Measurements from ENCODE around the gene CELA3A. TPM values are rescaled to one million over a fixed set of nuclear protein-coding genes. Genes with fewer than 3 reads are reported as not detected.

The CELA3A gene
- polyA plus RNA-seq, 2 of the 4 experiments (the other 2 are of a cell fraction), result not detected

GRCh38 chr1:22039594-22040285, 38.3 kb downstream of the CELA3A start:
- Histone ChIP-seq H3K4me3 (no peak overlapping the region), H3K27ac (no peak overlapping the region), H3K4me1 (peaks cover 6% of the 10 kb centered on the region; the same call in 2 of the 3 replicates), H3K4me2 (no peak overlapping the region), H3K9me3 (no peaks in the 10 kb centered on the region)
- ChIA-PET CTCF (interaction anchor here (0.7 to 0.9 kb wide), 2 partner anchors 108 to 584 kb away, joined by 3 read pairs; no protein-coding TSS in a partner anchor), POLR2A (no interaction called here)
- DNase-seq (ENCODE audit: low read depth in 1 of 2, low spot score in 1 of 2), result peak in 1 of 2 experiments; percentile 26
- ATAC-seq, result peak in 1 of 2 experiments; percentile 74; a peak in 3 of 6 replicates
- FAIRE-seq, result no peak
- no peak for TF ChIP-seq JUNB (IDR thresholded peaks at IDR 0.05)
- no peak for TF ChIP-seq EP300 (IDR thresholded peaks at IDR 0.05)
- no peak for TF ChIP-seq KDM1A (IDR thresholded peaks at IDR 0.05; ENCODE audit: low read depth)
- TF ChIP-seq E2F6 (IDR thresholded peaks at IDR 0.05; ENCODE audit: borderline replicate concordance, low read depth), result no peak
- TF ChIP-seq, protein P1, sequence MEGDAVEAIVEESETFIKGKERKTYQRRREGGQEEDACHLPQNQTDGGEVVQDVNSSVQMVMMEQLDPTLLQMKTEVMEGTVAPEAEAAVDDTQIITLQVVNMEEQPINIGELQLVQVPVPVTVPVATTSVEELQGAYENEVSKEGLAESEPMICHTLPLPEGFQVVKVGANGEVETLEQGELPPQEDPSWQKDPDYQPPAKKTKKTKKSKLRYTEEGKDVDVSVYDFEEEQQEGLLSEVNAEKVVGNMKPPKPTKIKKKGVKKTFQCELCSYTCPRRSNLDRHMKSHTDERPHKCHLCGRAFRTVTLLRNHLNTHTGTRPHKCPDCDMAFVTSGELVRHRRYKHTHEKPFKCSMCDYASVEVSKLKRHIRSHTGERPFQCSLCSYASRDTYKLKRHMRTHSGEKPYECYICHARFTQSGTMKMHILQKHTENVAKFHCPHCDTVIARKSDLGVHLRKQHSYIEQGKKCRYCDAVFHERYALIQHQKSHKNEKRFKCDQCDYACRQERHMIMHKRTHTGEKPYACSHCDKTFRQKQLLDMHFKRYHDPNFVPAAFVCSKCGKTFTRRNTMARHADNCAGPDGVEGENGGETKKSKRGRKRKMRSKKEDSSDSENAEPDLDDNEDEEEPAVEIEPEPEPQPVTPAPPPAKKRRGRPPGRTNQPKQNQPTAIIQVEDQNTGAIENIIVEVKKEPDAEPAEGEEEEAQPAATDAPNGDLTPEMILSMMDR (IDR thresholded peaks at IDR 0.05), result no peak
- TF ChIP-seq ZFP36 (IDR thresholded peaks at IDR 0.05; ENCODE audit: borderline replicate concordance, partially characterized antibody), result no peak
- no peak for TF ChIP-seq BCL3 (IDR thresholded peaks at IDR 0.05)
- TF ChIP-seq RCOR1 (IDR thresholded peaks at IDR 0.05; ENCODE audit: low read depth, low read length), result no peak
- TF ChIP-seq SREBF2 (IDR thresholded peaks at IDR 0.05), result no peak
- no peak for TF ChIP-seq SMC3 (IDR thresholded peaks at IDR 0.05)
- no peak for TF ChIP-seq MAX (IDR thresholded peaks at IDR 0.05)
- TF ChIP-seq POLR2A (IDR thresholded peaks at IDR 0.05; ENCODE audit: low read length), result no peak
- 70% methylated on average over 6 of the region's 6 CpGs for WGBS (ENCODE audit: missing lambda C conversion rate)

DNA sequence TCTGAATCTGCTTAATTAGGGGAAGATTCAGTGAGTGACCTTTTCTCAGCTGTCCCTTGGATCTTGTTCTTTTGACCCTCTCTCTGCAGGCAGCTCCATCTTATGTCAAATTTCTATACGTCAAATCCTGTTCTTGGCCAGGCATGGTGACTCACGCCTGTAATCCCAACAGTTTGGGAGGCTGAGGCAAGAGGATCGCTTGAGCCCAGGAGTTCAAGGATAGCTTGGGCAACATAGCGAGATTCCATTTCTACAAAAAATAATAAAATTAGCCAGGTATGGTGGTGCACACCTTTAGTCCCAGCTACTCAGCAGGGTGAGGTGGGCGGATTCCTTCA, 38.8 kb downstream of the CELA3A start:
- TF ChIP-seq SREBF2 (IDR thresholded peaks at IDR 0.05) (no peak), ZFP36 (IDR thresholded peaks at IDR 0.05; ENCODE audit: borderline replicate concordance, partially characterized antibody) (no peak), MAX (IDR thresholded peaks at IDR 0.05) (no peak), ZSCAN20 (CRISPR knock-in tag; IDR thresholded peaks at IDR 0.05) (no peak), MAZ (IDR thresholded peaks at IDR 0.05; ENCODE audit: borderline replicate concordance, low read depth, low read length) (no peak), GATA3 (IDR thresholded peaks at IDR 0.05; ENCODE audit: borderline replicate concordance) (no peak), RARB (CRISPR knock-in tag; IDR thresholded peaks at IDR 0.05) (no peak), EP300 (IDR thresholded peaks at IDR 0.05) (no peak)
- TF ChIP-seq, protein P2, sequence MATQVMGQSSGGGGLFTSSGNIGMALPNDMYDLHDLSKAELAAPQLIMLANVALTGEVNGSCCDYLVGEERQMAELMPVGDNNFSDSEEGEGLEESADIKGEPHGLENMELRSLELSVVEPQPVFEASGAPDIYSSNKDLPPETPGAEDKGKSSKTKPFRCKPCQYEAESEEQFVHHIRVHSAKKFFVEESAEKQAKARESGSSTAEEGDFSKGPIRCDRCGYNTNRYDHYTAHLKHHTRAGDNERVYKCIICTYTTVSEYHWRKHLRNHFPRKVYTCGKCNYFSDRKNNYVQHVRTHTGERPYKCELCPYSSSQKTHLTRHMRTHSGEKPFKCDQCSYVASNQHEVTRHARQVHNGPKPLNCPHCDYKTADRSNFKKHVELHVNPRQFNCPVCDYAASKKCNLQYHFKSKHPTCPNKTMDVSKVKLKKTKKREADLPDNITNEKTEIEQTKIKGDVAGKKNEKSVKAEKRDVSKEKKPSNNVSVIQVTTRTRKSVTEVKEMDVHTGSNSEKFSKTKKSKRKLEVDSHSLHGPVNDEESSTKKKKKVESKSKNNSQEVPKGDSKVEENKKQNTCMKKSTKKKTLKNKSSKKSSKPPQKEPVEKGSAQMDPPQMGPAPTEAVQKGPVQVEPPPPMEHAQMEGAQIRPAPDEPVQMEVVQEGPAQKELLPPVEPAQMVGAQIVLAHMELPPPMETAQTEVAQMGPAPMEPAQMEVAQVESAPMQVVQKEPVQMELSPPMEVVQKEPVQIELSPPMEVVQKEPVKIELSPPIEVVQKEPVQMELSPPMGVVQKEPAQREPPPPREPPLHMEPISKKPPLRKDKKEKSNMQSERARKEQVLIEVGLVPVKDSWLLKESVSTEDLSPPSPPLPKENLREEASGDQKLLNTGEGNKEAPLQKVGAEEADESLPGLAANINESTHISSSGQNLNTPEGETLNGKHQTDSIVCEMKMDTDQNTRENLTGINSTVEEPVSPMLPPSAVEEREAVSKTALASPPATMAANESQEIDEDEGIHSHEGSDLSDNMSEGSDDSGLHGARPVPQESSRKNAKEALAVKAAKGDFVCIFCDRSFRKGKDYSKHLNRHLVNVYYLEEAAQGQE (IDR thresholded peaks at IDR 0.05), result no peak

More for the DNA sequence above, 38.8 kb downstream of the CELA3A start:
- ATAC-seq (no peak), FAIRE-seq (no peak), DNase-seq (ENCODE audit: low read depth in 1 of 2, low spot score in 1 of 2) (no peak)
- no peaks in the 10 kb centered on the region for H3K9me3 ChIP-seq
- ChIA-PET POLR2A (no interaction called here), CTCF (no interaction called here)
- H3K4me3 ChIP-seq, result no peak overlapping the region
- H3K4me1 ChIP-seq, result peaks cover 6% of the 10 kb centered on the region; the same call in 2 of the 3 replicates
- 88% methylated on average over 5 of the region's 5 CpGs for WGBS (ENCODE audit: missing lambda C conversion rate)
- H3K27ac ChIP-seq, result no peak overlapping the region
- no peak overlapping the region for H3K4me2 ChIP-seq
